Heart left ventricle (tissue), 16 donors: ENCODE data around the gene IER5. TPM values are rescaled to one million over a fixed set of nuclear protein-coding genes. Genes with fewer than 3 reads are reported as not detected.
A peak's percentile ranks its signal among the peaks of the same experiment; 100 is the strongest.

ENCODE experiments used
- ATAC-seq, 4 donors: fragments of 200-7000 bp; cut with Tn5 transposase; one replicate each; pipeline ENCODE4 v1.9.1; 2020 to 2022; ENCODE audit warnings: moderate library complexity in 4 of 4, mild to moderate bottlenecking in 3 of 4, moderate number of reproducible peaks in 1 of 4
- DNase-seq, 5 donors: peaks; one replicate each; pipeline ENCODE4 v3.0.0-alpha.2; 2020
- H3K27ac ChIP-seq, 12 donors: fragments of 200-600 bp; sonication (generic) in 4 of 12; one replicate each; pipeline versions ENCODE4 v1.5.0 to v1.8.0; 2016 to 2022; ENCODE audit warnings: mild to moderate bottlenecking in 2 of 12
- H3K27me3 ChIP-seq, 9 donors: fragments of 200-600 bp; sonication (generic) in 2 of 9; one replicate each; pipeline versions ENCODE4 v1.5.1 to v1.8.0; 2016 to 2022; ENCODE audit warnings: mild to moderate bottlenecking in 3 of 9
- H3K36me3 ChIP-seq, 9 donors: fragments of 200-600 bp; sonication (generic) in 2 of 9; one replicate each; pipeline versions ENCODE4 v1.5.0 to v1.8.0; 2018 to 2022; ENCODE audit warnings: mild to moderate bottlenecking in 2 of 9
- H3K4me1 ChIP-seq, 12 donors: fragments of 200-600 bp; sonication (generic) in 4 of 12; one replicate each; pipeline versions ENCODE4 v1.5.0 to v1.8.0; 2016 to 2022; ENCODE audit warnings: mild to moderate bottlenecking in 3 of 12
- H3K4me3 ChIP-seq, 12 donors: fragments of 200-600 bp; sonication (generic) in 4 of 12; one replicate each; pipeline versions ENCODE4 v1.5.0 to v1.8.0; 2017 to 2022; ENCODE audit warnings: mild to moderate bottlenecking in 9 of 12, moderate library complexity in 4 of 12
- H3K9me3 ChIP-seq, 12 donors: fragments of 200-600 bp; sonication (generic) in 4 of 12; one replicate each; pipeline versions ENCODE4 v1.5.0 to v1.8.0; 2016 to 2022; ENCODE audit warnings: mild to moderate bottlenecking in 1 of 12
- CTCF ChIP-seq, 12 donors: fragments of 200-600 bp; sonication (generic) in 4 of 12; IDR thresholded peaks; one replicate each; pipeline versions ENCODE4 v1.5.0 to v1.8.0; 2018 to 2022; ENCODE audit warnings: antibody characterized with exemption in 12 of 12, mild to moderate bottlenecking in 5 of 12
- POLR2A ChIP-seq, 2 donors: fragments of 450-650 bp; IDR thresholded peaks; one replicate each; pipeline ENCODE4 v1.6.1; 2017; ENCODE audit warnings: antibody characterized with exemption in 2 of 2, mild to moderate bottlenecking in 2 of 2, moderate library complexity in 2 of 2
- WGBS, 4 donors: extraction: QIAGEN DNeasy Blood & Tissue Kit in 2 of 4; methylation state at CpG; one replicate each; pipeline versions ENCODE4 v1.1.5 to v1.1.7; 2013 to 2018; 5-methylcytosine and 5-hydroxymethylcytosine counted together
- intact Hi-C, 10 donors: fragments of 100-400 bp; cut with DNase I; formaldehyde crosslinking; loops; one replicate each; pipeline versions ENCODE4 v1.11.1 to v1.14.2; 2022
- polyA plus RNA-seq, 2 donors: library from polyadenylated mRNA; stranded (reverse); fragments of 200-250 nt; gene quantifications; one replicate each; pipeline ENCODE4 v1.2.3, GENCODE V29; 2013
- total RNA-seq, 9 donors: library from RNA; depleted of rRNA in 2 of 9; stranded (reverse); fragments of >200 nt in 2 of 9; fragmentation: NEBNext Ultra II Directional in 3 of 9; extraction: Animal tissue kit (Norgen Biotek cat#: 25700) in 3 of 9; gene quantifications; one replicate each; pipeline versions ENCODE4 v1.1.0 to v1.2.4, GENCODE V29; 2016 to 2023
- donor health status: ischemic (EF 13 %, LVEDD 7.1; RV severe dilation, severe dysfunction).
- donor health status: healthy with polysubstance abuse.
- donor health status: DM: no; HTN: yes; CAD: no.
- donor health status: DM: no; HTN: no; CAD: no.
- donor health status: ischemic (EF 25% LVEDD 6.9; RV normal size, moderate dysfunction).
- donor health status: ischemic (EF 25% LVEDD 5.7; RV mildly dilated, moderate dysfunction).
- donor health status: healthy.
- donor health status: DM: yes; HTN: yes; CAD: no.
- donor health status: ischemic (EF 35%, LVEDD 5.7; RV mildly dilated, moderate dysfunction).
- donor health status: nonischemic (EF 11% LVEDD 7.7; RV severe dilation, severe dysfunction).
- donor health status: DM: yes; HTN: yes; CAD: no.
- donor health status: PGD.
- donor health status: ischemic (EF 29% LVEDD 5.4; RV normal size, mild dysfunction).
- donor health status: nonischemic (EF 23%, LVEDD 6.1; RV moderate dilation, normal function).

Gene IER5
- total and polyA plus RNA-seq, 11 donors, result 12.8 to 23.4 (median 18.5) TPM

- Histone ChIP-seq H3K27me3 (no peaks in the 10 kb centered on the region), H3K4me3 (no peak overlapping the region), H3K27ac (no peak overlapping the region), H3K36me3 (no peaks in the 10 kb centered on the region), H3K9me3 (no peaks in the 10 kb centered on the region), H3K4me1 (peaks cover 0 to 30% (median 7%) of the 10 kb centered on the region in 12 donors)
- intact Hi-C loops, result loop anchor here in 8 of 10 donors (2.0 to 10.0 kb wide), 6 partner anchors 49 to 201 kb away; partner anchors contain the start of genes MR1 (in 1 of the 8) and STX6 (in 1 of the 8)
- TF ChIP-seq POLR2A (IDR thresholded peaks at IDR 0.05), result no peak
- no peak for TF ChIP-seq CTCF (IDR thresholded peaks at IDR 0.05)
- ATAC-seq (no peak), DNase-seq (no peak)
- WGBS, 4 donors, result 89 to 98% (median 92%) methylated on average over 1 of the region's 1 CpG
Observed at GRCh38 chr1:181086091-181086490, 2.4 kb upstream of the IER5 start.

GRCh38 chr1:181086926-181087325 lies 1.6 kb upstream of the IER5 start:
- no peaks in the 10 kb centered on the region for H3K27me3 ChIP-seq
- peak overlapping the region in 1 of 12 donors; percentile 62 for H3K27ac ChIP-seq
- DNase-seq (no peak), ATAC-seq (no peak)
- peaks cover 0 to 4% (median 0%) of the 10 kb centered on the region in 9 donors for H3K36me3 ChIP-seq
- TF ChIP-seq POLR2A (IDR thresholded peaks at IDR 0.05) (no peak), CTCF (IDR thresholded peaks at IDR 0.05) (no peak)
- H3K4me1 ChIP-seq, result peaks cover 3 to 38% (median 15%) of the 10 kb centered on the region in 12 donors
- H3K9me3 ChIP-seq, result no peaks in the 10 kb centered on the region
- WGBS, 4 donors, result 76 to 78% (median 78%) methylated on average over 5 of the region's 5 CpGs
- no peak overlapping the region for H3K4me3 ChIP-seq
- intact Hi-C loops, result loop anchor here in 8 of 10 donors (2.0 to 10.0 kb wide), 6 partner anchors 50 to 202 kb away; partner anchors contain the start of genes MR1 (in 1 of the 8) and STX6 (in 1 of the 8)

- peak overlapping the region in 2 of 12 donors; percentile 82 to 90 for H3K4me3 ChIP-seq
- peaks cover 5 to 44% (median 20%) of the 10 kb centered on the region in 12 donors for H3K4me1 ChIP-seq
- H3K27me3 ChIP-seq, result no peaks in the 10 kb centered on the region
- no peaks in the 10 kb centered on the region for H3K9me3 ChIP-seq
- WGBS, 4 donors, result 72 to 79% (median 76%) methylated on average over 8 of the region's 8 CpGs
- H3K27ac ChIP-seq, result peak overlapping the region in 2 of 12 donors; percentile 91 to 98
- TF ChIP-seq CTCF (IDR thresholded peaks at IDR 0.05) (no peak), POLR2A (IDR thresholded peaks at IDR 0.05) (no peak)
- ATAC-seq (no peak), DNase-seq (no peak)
- intact Hi-C loops, result loop anchor here in 8 of 10 donors (2.0 to 10.0 kb wide), 6 partner anchors 50 to 203 kb away; partner anchors contain the start of genes MR1 (in 1 of the 8) and STX6 (in 1 of the 8)
- peaks cover 0 to 7% (median 0%) of the 10 kb centered on the region in 9 donors for H3K36me3 ChIP-seq
Observed at GRCh38 chr1:181087400-181087901, 1.0 kb upstream of the IER5 start.

- intact Hi-C loops, result loop anchor here in 9 of 10 donors (2.0 to 10.0 kb wide), 8 partner anchors 50 to 204 kb away; partner anchors contain the start of genes MR1 (in 1 of the 9) and STX6 (in 1 of the 9)
- no peak for TF ChIP-seq CTCF (IDR thresholded peaks at IDR 0.05)
- no peak for TF ChIP-seq POLR2A (IDR thresholded peaks at IDR 0.05)
- DNase-seq (peak in 3 of 5 donors; percentile 48 to 67 (median 53)), ATAC-seq (peak in 3 of 4 donors; percentile 2 to 19 (median 9))
- no peaks in the 10 kb centered on the region for H3K27me3 ChIP-seq
- H3K4me1 ChIP-seq, result peaks cover 7 to 57% (median 35%) of the 10 kb centered on the region in 12 donors
- H3K27ac ChIP-seq, result peak overlapping the region; percentile 82 to 98 (median 94)
- H3K9me3 ChIP-seq, result no peaks in the 10 kb centered on the region
- 1% methylated on average over 37 to 97 of the region's 97 CpGs for WGBS, 4 donors
- H3K36me3 ChIP-seq, result peaks cover 0 to 15% (median 4%) of the 10 kb centered on the region in 9 donors
- H3K4me3 ChIP-seq, result peak overlapping the region; percentile 65 to 95 (median 88)
Observed at GRCh38 chr1:181089017-181089675, 646 bp downstream of the IER5 start.
